ENCODE measurements around the gene TPCN1. TPM values are rescaled to one million over a fixed set of nuclear protein-coding genes. Genes with fewer than 3 reads are reported as not detected.

TPCN1 gene
- total RNA-seq, 3 donors from 2014 or later, result 89.9 to 133 (median 91.3) TPM

DNA sequence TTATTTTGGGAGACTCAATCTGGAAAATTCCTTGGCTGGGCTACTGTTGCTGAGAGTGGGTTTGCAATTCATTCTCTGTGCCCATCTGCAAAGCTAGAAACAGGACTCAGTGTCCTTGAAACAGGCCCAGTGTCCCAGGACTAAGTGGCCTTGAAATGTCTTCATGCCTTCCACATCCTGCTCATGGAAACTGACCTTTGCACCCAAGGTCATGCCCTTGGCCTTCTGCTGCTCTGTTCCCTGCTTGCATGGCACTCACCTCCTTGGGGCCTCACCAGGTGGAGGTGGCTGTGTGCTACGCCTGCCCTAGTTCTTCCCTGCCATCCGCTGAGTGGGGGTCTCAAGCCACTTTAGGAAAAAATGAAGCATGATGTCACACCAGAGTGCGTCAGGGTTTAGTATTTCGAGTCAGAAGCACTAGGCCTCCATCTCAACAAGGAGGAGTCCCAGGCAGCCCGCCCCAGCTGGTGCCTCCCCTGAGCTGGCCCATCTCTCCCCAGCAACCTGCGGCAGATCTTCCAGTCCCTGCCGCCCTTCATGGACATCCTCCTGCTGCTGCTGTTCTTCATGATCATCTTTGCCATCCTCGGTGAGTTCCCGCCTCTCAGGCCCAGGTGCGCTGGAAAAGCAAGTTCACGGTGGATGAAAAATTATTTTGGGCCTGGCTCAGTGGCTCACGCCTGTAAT, 48.1 kb downstream of the TPCN1 start:
- H3K4me3 ChIP-seq, result no peak overlapping the region
- no peaks in the 10 kb centered on the region for H3K9me3 ChIP-seq
- no peak for ATAC-seq
- peaks cover 4% of the 10 kb centered on the region for H3K36me3 ChIP-seq (ENCODE audit: low read depth)
- H3K4me1 ChIP-seq (ENCODE audit: low read depth), result peaks cover 6% of the 10 kb centered on the region
- intact Hi-C loops (cut with DNase I, micrococcal nuclease), result no loop called here
- peak in 2 of 3 donors; percentile 21 to 40 for DNase-seq
- TF ChIP-seq, protein P1, sequence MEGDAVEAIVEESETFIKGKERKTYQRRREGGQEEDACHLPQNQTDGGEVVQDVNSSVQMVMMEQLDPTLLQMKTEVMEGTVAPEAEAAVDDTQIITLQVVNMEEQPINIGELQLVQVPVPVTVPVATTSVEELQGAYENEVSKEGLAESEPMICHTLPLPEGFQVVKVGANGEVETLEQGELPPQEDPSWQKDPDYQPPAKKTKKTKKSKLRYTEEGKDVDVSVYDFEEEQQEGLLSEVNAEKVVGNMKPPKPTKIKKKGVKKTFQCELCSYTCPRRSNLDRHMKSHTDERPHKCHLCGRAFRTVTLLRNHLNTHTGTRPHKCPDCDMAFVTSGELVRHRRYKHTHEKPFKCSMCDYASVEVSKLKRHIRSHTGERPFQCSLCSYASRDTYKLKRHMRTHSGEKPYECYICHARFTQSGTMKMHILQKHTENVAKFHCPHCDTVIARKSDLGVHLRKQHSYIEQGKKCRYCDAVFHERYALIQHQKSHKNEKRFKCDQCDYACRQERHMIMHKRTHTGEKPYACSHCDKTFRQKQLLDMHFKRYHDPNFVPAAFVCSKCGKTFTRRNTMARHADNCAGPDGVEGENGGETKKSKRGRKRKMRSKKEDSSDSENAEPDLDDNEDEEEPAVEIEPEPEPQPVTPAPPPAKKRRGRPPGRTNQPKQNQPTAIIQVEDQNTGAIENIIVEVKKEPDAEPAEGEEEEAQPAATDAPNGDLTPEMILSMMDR (IDR thresholded peaks at IDR 0.05), result no peak

DNA sequence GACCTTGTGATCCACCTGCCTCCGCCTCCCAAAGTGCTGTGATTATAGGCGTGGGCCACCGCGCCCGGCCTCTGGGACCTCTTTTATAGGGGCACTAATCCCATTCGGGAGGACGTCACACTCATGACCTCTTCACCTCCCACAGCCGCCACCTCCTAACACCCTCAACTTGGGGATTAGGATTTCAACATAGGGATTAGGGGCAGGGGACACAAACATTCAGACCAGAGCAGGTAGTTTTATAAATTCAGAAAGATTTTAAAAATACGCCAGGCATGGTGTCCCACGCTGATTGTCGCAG, 49.4 kb downstream of the TPCN1 start:
- Histone ChIP-seq H3K4me3 (no peak overlapping the region), H3K9me3 (no peaks in the 10 kb centered on the region), H3K36me3 (ENCODE audit: low read depth) (peaks cover 4% of the 10 kb centered on the region), H3K4me1 (ENCODE audit: low read depth) (peaks cover 6% of the 10 kb centered on the region)
- intact Hi-C loops (cut with DNase I, micrococcal nuclease), result no loop called here
- TF ChIP-seq, protein P1 (IDR thresholded peaks at IDR 0.05), result no peak
- peak; percentile 22 for ATAC-seq
- DNase-seq, result peak in 2 of 3 donors; percentile 28 to 36

DNA sequence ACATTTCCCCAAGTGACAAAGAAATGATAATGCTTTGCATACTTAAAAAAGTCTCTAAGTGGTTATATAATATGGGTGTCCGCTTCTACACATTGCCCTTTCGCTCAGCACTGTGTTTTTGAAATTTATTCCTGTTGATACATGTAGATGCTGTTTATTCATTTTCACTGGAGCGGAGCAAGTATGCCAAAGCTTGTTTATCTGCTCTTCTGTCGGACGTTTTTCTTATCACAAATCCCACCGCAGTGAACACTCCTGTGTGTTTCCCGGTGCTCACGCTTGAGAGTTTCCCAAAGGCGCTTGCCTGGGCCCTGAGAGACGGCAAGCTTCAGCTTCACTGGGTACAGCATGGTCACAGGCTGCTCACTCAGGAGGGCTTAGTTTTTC, 50.2 kb downstream of the TPCN1 start:
- TF ChIP-seq, protein P1 (IDR thresholded peaks at IDR 0.05), result no peak
- no peak for DNase-seq
- Histone ChIP-seq H3K9me3 (no peaks in the 10 kb centered on the region), H3K4me1 (ENCODE audit: low read depth) (peaks cover 6% of the 10 kb centered on the region), H3K4me3 (no peak overlapping the region), H3K36me3 (ENCODE audit: low read depth) (peaks cover 4% of the 10 kb centered on the region)
- no peak for ATAC-seq
- intact Hi-C loops (cut with DNase I, micrococcal nuclease), result no loop called here

DNA sequence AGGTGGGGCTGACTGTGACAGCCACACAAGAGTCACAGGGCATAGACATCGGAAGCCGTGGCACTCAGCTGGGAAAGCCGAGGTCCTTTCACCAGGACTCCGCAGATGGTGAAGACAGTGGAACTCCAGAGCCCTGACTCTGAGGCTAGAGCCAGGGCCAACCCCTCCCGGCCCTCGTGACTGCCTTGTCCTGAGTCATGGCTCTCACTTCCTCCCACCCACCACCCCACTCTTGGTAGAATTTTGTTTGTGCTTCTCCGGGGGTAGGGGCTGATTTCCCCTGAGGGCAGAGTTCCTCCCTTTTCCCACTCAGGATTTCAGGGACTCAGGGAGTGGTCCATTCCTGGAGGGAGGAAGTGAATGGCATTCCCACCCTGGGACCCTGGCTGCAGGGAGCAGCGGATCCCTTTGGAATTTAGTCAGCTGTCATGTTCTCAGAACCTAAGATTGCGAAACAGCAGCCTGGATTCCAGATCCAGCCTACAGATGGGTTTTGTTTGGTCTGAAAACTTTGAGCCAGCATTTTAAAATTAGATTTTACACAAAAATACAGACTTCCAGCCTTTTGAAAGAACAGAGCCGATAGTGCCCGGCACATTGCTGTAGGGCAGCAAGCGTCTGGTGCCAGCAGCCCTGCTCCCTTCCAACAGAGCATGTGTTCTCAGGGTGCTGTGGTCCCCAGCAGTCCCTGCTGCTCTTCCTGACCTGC, 50.7 kb downstream of the TPCN1 start:
- DNase-seq, result peak; percentile 55 to 64 (median 64)
- H3K9me3 ChIP-seq, result no peaks in the 10 kb centered on the region
- peak; percentile 52 for ATAC-seq
- peaks cover 4% of the 10 kb centered on the region for H3K36me3 ChIP-seq (ENCODE audit: low read depth)
- peaks cover 6% of the 10 kb centered on the region for H3K4me1 ChIP-seq (ENCODE audit: low read depth)
- TF ChIP-seq, protein P1 (IDR thresholded peaks at IDR 0.05), result no peak
- intact Hi-C loops (cut with DNase I, micrococcal nuclease), result no loop called here
- no peak overlapping the region for H3K4me3 ChIP-seq

DNA sequence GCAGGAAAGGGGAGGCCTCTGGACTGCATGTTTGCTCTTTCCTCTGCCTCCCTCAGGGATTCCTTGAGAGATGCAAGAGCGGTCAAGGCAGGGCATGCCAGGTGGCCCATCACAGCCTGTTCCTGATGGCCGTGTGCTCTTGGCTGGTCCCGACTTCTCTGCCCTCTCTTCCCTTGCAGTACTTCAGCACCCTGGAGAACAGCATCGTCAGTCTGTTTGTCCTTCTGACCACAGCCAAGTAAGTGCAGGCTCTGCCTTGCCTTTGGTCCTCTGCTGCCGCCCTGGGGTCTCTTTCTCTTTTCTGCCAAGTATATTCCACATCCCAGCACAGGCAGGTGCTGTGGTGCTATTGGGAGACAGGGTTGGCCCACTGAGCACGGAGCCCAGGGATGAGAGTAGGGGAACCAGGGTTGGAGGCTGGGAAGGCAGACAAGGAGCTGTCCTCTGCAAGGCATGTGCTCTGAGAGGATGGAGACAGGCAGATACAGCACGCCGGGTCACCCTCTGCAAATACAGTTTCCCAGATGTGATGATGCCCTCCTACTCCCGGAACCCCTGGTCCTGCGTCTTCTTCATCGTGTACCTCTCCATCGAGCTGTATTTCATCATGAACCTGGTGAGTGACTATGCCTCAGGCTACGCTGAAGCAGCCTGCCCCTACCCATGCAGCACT, 51.9 kb downstream of the TPCN1 start:
- TF ChIP-seq, protein P1 (IDR thresholded peaks at IDR 0.05), result no peak
- peaks cover 6% of the 10 kb centered on the region for H3K4me1 ChIP-seq (ENCODE audit: low read depth)
- H3K9me3 ChIP-seq, result no peaks in the 10 kb centered on the region
- peaks cover 10% of the 10 kb centered on the region for H3K36me3 ChIP-seq (ENCODE audit: low read depth)
- no peak overlapping the region for H3K4me3 ChIP-seq
- DNase-seq (peak in 2 of 3 donors; percentile 5 to 26), ATAC-seq (no peak)
- intact Hi-C loops (cut with DNase I, micrococcal nuclease), result no loop called here

Data from mucosa of descending colon (tissue), 3 donors.